HepG2 (cell line): ENCODE data around the gene LTB4R. TPM values are rescaled to one million over a fixed set of nuclear protein-coding genes. Genes with fewer than 3 reads are reported as not detected.
A peak's percentile ranks its signal among the peaks of the same experiment; 100 is the strongest.

Experiments used
- CREB1 ChIP-seq, 2 experiments: fragments of 450-650 bp in 1 of 2; IDR thresholded peaks; 2 replicates each; pipeline ENCODE4 v1.6.1; 2016 to 2017; ENCODE audit warnings: control low read depth in 1 of 2, mild to moderate bottlenecking in 1 of 2, missing compliant biosample characterization in 1 of 2, missing genetic modification characterization in 1 of 2
- DR1 ChIP-seq: sonication (generic); formaldehyde crosslinking; IDR thresholded peaks from 2 replicates; pipeline ENCODE4 v1.8.0; 2021; ENCODE audit warnings: mild to moderate bottlenecking, missing genetic modification reagents, inconsistent platforms
- KDM2A ChIP-seq: sonication (generic); formaldehyde crosslinking; IDR thresholded peaks from 2 replicates; pipeline ENCODE4 v1.4.0; 2020; ENCODE audit warnings: low read depth, missing genetic modification reagents, borderline replicate concordance
- KMT2B ChIP-seq: IDR thresholded peaks from 2 replicates; pipeline ENCODE4 v1.6.1; 2016; ENCODE audit warnings: missing genetic modification reagents, missing compliant biosample characterization
- MTA3 ChIP-seq: sonication (generic); formaldehyde crosslinking; IDR thresholded peaks from 2 replicates; pipeline ENCODE4 v1.4.0; 2020; ENCODE audit warnings: missing genetic modification reagents
- MXD1 ChIP-seq: sonication (generic); formaldehyde crosslinking; IDR thresholded peaks from 2 replicates; pipeline ENCODE4 v1.4.0; 2020; ENCODE audit warnings: mild to moderate bottlenecking, missing genetic modification reagents
- NFYC ChIP-seq: IDR thresholded peaks from 2 replicates; pipeline ENCODE4 v1.6.1; 2016; ENCODE audit warnings: missing genetic modification reagents, missing compliant biosample characterization
- PRPF4 ChIP-seq: fragments of 200-400 bp; formaldehyde crosslinking; IDR thresholded peaks from 2 replicates; pipeline ENCODE4 v1.6.1; 2016; ENCODE audit warnings: low read length, low read depth; ENCODE audit not compliant: poor library complexity, severe bottlenecking
- RARG ChIP-seq: sonication (generic); formaldehyde crosslinking; IDR thresholded peaks from 2 replicates; pipeline ENCODE4 v1.4.0; 2020; ENCODE audit warnings: low read depth, mild to moderate bottlenecking, missing genetic modification reagents
- RBFOX2 ChIP-seq: fragments of 200-400 bp; formaldehyde crosslinking; IDR thresholded peaks from 2 replicates; pipeline ENCODE4 v1.6.1; 2017; ENCODE audit warnings: low read depth, mild to moderate bottlenecking, low read length
- RBM22 ChIP-seq: fragments of 200-400 bp; formaldehyde crosslinking; optimal IDR thresholded peaks from 2 replicates; pipeline ENCODE3; 2017; ENCODE audit warnings: mild to moderate bottlenecking, low read length, moderate library complexity
- REXO4 ChIP-seq: sonication (generic); formaldehyde crosslinking; IDR thresholded peaks from 2 replicates; pipeline ENCODE4 v1.8.0; 2022; ENCODE audit warnings: missing genetic modification reagents, mild to moderate bottlenecking, borderline replicate concordance
- SKIL ChIP-seq: sonication (generic); formaldehyde crosslinking; IDR thresholded peaks from 2 replicates; pipeline ENCODE4 v1.8.0; 2022; ENCODE audit warnings: missing genetic modification reagents, mild to moderate bottlenecking, moderate library complexity, borderline replicate concordance
- SRF ChIP-seq: IDR thresholded peaks from 2 replicates; pipeline ENCODE4 v1.6.1; 2011; ENCODE audit warnings: mild to moderate bottlenecking, low read depth, low read length, moderate library complexity
- THYN1 ChIP-seq: sonication (generic); formaldehyde crosslinking; IDR thresholded peaks from 2 replicates; pipeline ENCODE4 v1.8.1; 2023; ENCODE audit warnings: low read depth, mild to moderate bottlenecking, moderate library complexity, missing genetic modification reagents, borderline replicate concordance
- YY1 ChIP-seq: IDR thresholded peaks from 2 replicates; pipeline ENCODE4 v1.6.1; 2011; ENCODE audit warnings: low read length, low read depth, moderate library complexity, mild to moderate bottlenecking; ENCODE audit not compliant: insufficient read depth, insufficient replicate concordance
- ZNF225 ChIP-seq: sonication (generic); formaldehyde crosslinking; IDR thresholded peaks from 2 replicates; pipeline ENCODE4 v1.4.0; 2020; ENCODE audit warnings: mild to moderate bottlenecking, missing genetic modification reagents
- ZNF460 ChIP-seq: sonication (generic); formaldehyde crosslinking; IDR thresholded peaks from 2 replicates; pipeline ENCODE4 v1.5.1; 2020; ENCODE audit warnings: missing genetic modification reagents, mild to moderate bottlenecking, borderline replicate concordance
- ZNF878 ChIP-seq: sonication (generic); formaldehyde crosslinking; IDR thresholded peaks from 2 replicates; pipeline ENCODE4 v1.8.1; 2023; ENCODE audit warnings: mild to moderate bottlenecking, missing genetic modification reagents, moderate library complexity
- ZNF891 ChIP-seq: sonication (generic); formaldehyde crosslinking; IDR thresholded peaks from 2 replicates; pipeline ENCODE4 v1.5.0; 2020; ENCODE audit warnings: mild to moderate bottlenecking, missing genetic modification reagents
- polyA plus RNA-seq, 8 experiments: library from polyadenylated mRNA; depleted of rRNA in 3 of 8; stranded (reverse) in 7 of 8; unstranded in 1 of 8; fragments of >200 nt; fragmentation: Illumina TruSeq in 4 of 8; extraction: Trizol in 4 of 8; gene quantifications; 2 replicates each; pipeline versions ENCODE4 v1.2.1 to v1.2.3, GENCODE V29; 2011 to 2016; ENCODE audit warnings: low read depth in 4 of 8, missing spikeins in 1 of 8, mixed read lengths in 1 of 8; ENCODE audit not compliant: insufficient read depth in 1 of 8
- total RNA-seq, 5 experiments: library from RNA; depleted of rRNA; stranded (reverse); fragments of >200 nt; fragmentation: Illumina TruSeq; extraction: Trizol; gene quantifications; 2 replicates each; pipeline ENCODE4 v1.2.3, GENCODE V29; 2016; ENCODE audit warnings: low read depth in 1 of 5
- TF ChIP-seq, protein P1 (sequence below): sonication (generic); formaldehyde crosslinking; IDR thresholded peaks from 2 replicates; pipeline ENCODE4 v1.5.0; 2020; ENCODE audit warnings: missing genetic modification reagents
- TF ChIP-seq, protein P2 (sequence below): sonication (generic); formaldehyde crosslinking; IDR thresholded peaks from 2 replicates; pipeline ENCODE4 v1.5.0; 2020; ENCODE audit warnings: mild to moderate bottlenecking, missing genetic modification reagents
- TF ChIP-seq, protein P3 (sequence below): sonication (generic); formaldehyde crosslinking; IDR thresholded peaks from 2 replicates; pipeline ENCODE4 v1.8.0; 2022; ENCODE audit warnings: missing genetic modification reagents, low read depth, mild to moderate bottlenecking, borderline replicate concordance

Gene LTB4R
- total and polyA plus RNA-seq, 2 of the 13 experiments (the other 11 are each of a cell fraction or from before 2014, with no cell fraction given), result 3.2 to 8.2 TPM

GRCh38 chr14:24307575-24308341 lies 3.5 kb upstream of the LTB4R start, which contains the start of gene CIDEB (continued):
- TF ChIP-seq YY1, result peak; percentile 14
- TF ChIP-seq MXD1 (CRISPR knock-in tag), result peak; percentile 67
- TF ChIP-seq, protein P1, sequence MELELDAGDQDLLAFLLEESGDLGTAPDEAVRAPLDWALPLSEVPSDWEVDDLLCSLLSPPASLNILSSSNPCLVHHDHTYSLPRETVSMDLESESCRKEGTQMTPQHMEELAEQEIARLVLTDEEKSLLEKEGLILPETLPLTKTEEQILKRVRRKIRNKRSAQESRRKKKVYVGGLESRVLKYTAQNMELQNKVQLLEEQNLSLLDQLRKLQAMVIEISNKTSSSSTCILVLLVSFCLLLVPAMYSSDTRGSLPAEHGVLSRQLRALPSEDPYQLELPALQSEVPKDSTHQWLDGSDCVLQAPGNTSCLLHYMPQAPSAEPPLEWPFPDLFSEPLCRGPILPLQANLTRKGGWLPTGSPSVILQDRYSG (CRISPR knock-in tag), result no peak; the same call in 1 of the 2 replicates
- peak; percentile 65 for TF ChIP-seq RBFOX2
- peak; percentile 98 for TF ChIP-seq RARG (CRISPR knock-in tag)
- no peak for TF ChIP-seq SKIL (CRISPR knock-in tag)
- TF ChIP-seq SRF, result peak; percentile 20; the same call in 1 of the 2 replicates
- 0 out of 2 replicates have a peak, but pooled peaks have one; percentile 91 for TF ChIP-seq THYN1 (CRISPR knock-in tag)
- TF ChIP-seq PRPF4, result peak; percentile 51
- TF ChIP-seq, protein P2, sequence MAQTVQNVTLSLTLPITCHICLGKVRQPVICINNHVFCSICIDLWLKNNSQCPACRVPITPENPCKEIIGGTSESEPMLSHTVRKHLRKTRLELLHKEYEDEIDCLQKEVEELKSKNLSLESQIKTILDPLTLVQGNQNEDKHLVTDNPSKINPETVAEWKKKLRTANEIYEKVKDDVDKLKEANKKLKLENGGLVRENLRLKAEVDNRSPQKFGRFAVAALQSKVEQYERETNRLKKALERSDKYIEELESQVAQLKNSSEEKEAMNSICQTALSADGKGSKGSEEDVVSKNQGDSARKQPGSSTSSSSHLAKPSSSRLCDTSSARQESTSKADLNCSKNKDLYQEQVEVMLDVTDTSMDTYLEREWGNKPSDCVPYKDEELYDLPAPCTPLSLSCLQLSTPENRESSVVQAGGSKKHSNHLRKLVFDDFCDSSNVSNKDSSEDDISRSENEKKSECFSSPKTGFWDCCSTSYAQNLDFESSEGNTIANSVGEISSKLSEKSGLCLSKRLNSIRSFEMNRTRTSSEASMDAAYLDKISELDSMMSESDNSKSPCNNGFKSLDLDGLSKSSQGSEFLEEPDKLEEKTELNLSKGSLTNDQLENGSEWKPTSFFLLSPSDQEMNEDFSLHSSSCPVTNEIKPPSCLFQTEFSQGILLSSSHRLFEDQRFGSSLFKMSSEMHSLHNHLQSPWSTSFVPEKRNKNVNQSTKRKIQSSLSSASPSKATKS (CRISPR knock-in tag), result no peak
- no peak for TF ChIP-seq ZNF460
- peak; percentile 65; the same call in 1 of the 2 replicates for TF ChIP-seq ZNF891 (CRISPR knock-in tag)
- TF ChIP-seq ZNF225 (CRISPR knock-in tag), result no peak; the same call in 1 of the 2 replicates
- TF ChIP-seq, protein P3, sequence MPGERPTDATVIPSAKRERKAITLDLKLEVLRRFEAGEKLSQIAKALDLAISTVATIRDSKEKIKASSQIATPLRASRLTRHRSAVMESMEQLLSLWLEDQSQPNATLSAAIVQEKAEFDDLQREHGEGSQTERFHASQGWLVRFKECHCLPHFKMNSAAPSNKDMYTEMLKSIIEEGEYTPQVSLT (CRISPR knock-in tag), result no peak
- TF ChIP-seq CREB1 (IDR thresholded peaks at IDR 0.05), result peak; percentile 65
- no peak for TF ChIP-seq CREB1 (CRISPR knock-in tag; IDR thresholded peaks at IDR 0.05)
- no peak; the same call in 1 of the 2 replicates for TF ChIP-seq DR1 (CRISPR knock-in tag)
- TF ChIP-seq RBM22, result no peak
- TF ChIP-seq ZNF878 (CRISPR knock-in tag), result no peak
- TF ChIP-seq MTA3 (CRISPR knock-in tag), result no peak
- peak; percentile 11; the same call in 1 of the 2 replicates for TF ChIP-seq NFYC (CRISPR knock-in tag)
- no peak for TF ChIP-seq REXO4 (CRISPR knock-in tag)
- TF ChIP-seq KDM2A (CRISPR knock-in tag), result peak; percentile 89
- peak; percentile 79 for TF ChIP-seq KMT2B
